Activated CD4-positive, alpha-beta memory T cell treated with anti-CD3 and anti-CD28 coated beads for 36 hours (primary cell): ENCODE results near the gene CTPS1. TPM values are rescaled to one million over a fixed set of nuclear protein-coding genes. Genes with fewer than 3 reads are reported as not detected.
A peak's percentile ranks its signal among the peaks of the same experiment; 100 is the strongest.

Experiments used
- CTCF ChIA-PET: fragments of 350-600 bp; sonication (Branson Sonifier 250); formaldehyde crosslinking; loops from one replicate; lab custom pipeline; 2021; ENCODE audit warnings: antibody characterized with exemption, inconsistent platforms; lab: Charles Lee
- POLR2A ChIA-PET: fragments of 350-600 bp; sonication (Branson Sonifier 250); formaldehyde crosslinking; loops from one replicate; lab custom pipeline; 2021; ENCODE audit warnings: antibody characterized with exemption; lab: Charles Lee
- DNase-seq: peaks from one replicate; pipeline ENCODE4 v3.0.0-alpha.2; 2020
- H3K27ac Mint-ChIP-seq: one replicate; pipeline ENCODE4 v1.8.0; 2021; ENCODE audit warnings: mixed read lengths
- H3K27me3 Mint-ChIP-seq: one replicate; pipeline ENCODE4 v1.8.0; 2021; ENCODE audit warnings: mixed read lengths
- H3K36me3 Mint-ChIP-seq: one replicate; pipeline ENCODE4 v1.8.0; 2021; ENCODE audit warnings: mixed read lengths
- H3K4me1 Mint-ChIP-seq: one replicate; pipeline ENCODE4 v1.8.0; 2021; ENCODE audit warnings: low read depth, mixed read lengths
- H3K4me3 Mint-ChIP-seq: one replicate; pipeline ENCODE4 v1.8.0; 2021; ENCODE audit warnings: mild to moderate bottlenecking, mixed read lengths
- H3K9me3 Mint-ChIP-seq: one replicate; pipeline ENCODE4 v1.8.0; 2021; ENCODE audit warnings: mixed read lengths
- intact Hi-C: fragments of 100-400 bp; cut with micrococcal nuclease; formaldehyde crosslinking; loops from one replicate; pipeline ENCODE4 v1.15.1; 2023
- total RNA-seq, 2 experiments: library from RNA; stranded (reverse); gene quantifications; one replicate each; pipeline ENCODE4 v1.2.3, GENCODE V29; 2021

CTPS1 gene
- total RNA-seq, 2 experiments from 2014 or later = 78.0 to 78.5 TPM

DNA sequence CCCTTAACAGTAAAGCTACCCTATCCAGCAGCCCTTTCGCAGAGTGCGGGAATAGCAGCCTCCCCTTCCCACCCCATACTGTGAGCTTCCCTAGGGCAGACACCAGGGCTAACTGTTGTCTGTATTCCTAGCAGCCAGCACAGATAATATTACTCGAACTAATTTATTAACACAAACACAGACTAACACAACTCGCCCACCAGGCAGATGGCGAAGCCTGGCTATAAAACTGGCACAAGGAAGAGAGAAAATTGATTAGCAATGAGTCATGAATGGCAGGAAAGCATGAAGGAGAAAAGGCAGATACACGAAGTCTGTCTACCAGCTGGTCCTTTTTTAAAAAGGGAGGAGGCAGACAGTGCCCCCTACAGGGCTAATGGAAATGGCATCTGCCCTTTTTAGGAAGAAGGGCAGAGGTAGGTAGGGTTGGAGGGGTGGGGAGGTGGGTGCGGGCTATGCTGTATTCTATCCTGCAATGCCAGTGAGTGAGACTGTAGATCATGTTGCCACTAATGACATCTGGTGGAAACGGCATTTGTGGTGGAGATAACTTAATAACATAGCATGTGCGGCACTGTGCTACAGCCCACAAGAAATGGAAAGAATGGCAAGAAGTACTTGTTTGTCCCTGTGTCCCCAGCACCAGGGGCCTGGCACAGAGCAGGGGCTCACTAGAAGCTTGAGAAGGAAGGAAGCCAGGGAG lies 30.6 kb upstream of the CTPS1 start:
- intact Hi-C loops = loop anchor here (1.0 kb wide), 2 partner anchors 99 to 337 kb away; no protein-coding TSS in a partner anchor
- Mint-ChIP-seq H3K27me3 (peaks cover 11% of the 10 kb centered on the region), H3K36me3 (no peaks in the 10 kb centered on the region), H3K9me3 (peaks cover 2% of the 10 kb centered on the region), H3K4me1 (peaks cover 8% of the 10 kb centered on the region), H3K4me3 (no peak overlapping the region), H3K27ac (peak overlapping the region; percentile 50)
- CTCF ChIA-PET = interaction anchor here (0.5 to 7.3 kb wide), 30 partner anchors 10 to 334 kb away, joined by 3 to 152 read pairs (median 4); partner anchors contain the start of genes CITED4, CTPS1 and NFYC
- peak; percentile 78 for DNase-seq
- POLR2A ChIA-PET = no interaction called here

DNA sequence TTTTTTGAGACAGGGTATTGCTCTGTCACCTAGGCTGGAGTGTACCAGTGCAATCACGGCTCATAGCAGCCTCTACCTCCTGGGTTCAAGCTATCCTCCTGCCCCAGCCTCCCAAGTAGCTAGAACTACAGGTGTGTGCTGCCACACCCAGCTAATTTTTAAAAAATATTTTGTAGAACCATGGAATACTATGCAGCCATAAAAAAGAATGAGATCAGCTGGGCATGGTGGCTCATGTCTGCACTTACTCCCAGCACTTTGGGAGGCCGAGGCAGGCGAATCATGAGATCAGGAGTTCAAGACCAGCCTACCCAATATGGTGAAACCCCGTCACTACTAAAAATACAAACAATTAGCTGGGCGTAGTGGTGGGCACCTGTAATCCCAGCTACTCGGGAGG lies 29.9 kb upstream of the CTPS1 start:
- intact Hi-C loops = loop anchor here (1.0 kb wide), 1 partner anchor 99 kb away; no protein-coding TSS in a partner anchor
- Mint-ChIP-seq H3K9me3 (peaks cover 2% of the 10 kb centered on the region), H3K4me3 (no peak overlapping the region), H3K36me3 (no peaks in the 10 kb centered on the region), H3K27ac (no peak overlapping the region), H3K4me1 (peaks cover 8% of the 10 kb centered on the region), H3K27me3 (peaks cover 17% of the 10 kb centered on the region)
- ChIA-PET POLR2A (interaction anchor here (0.7 kb wide), 1 partner anchor 176 kb away, joined by 3 read pairs; no protein-coding TSS in a partner anchor), CTCF (interaction anchor here (0.7 to 7.3 kb wide), 18 partner anchors 11 to 227 kb away, joined by 3 to 152 read pairs (median 4); no protein-coding TSS in a partner anchor)
- DNase-seq = no peak

- CTCF ChIA-PET = interaction anchor here (0.6 to 7.3 kb wide), 54 partner anchors 9 to 1419 kb away, joined by 3 to 152 read pairs (median 4); partner anchors contain the start of genes CITED4 and CTPS1
- Mint-ChIP-seq H3K36me3 (no peaks in the 10 kb centered on the region), H3K27ac (no peak overlapping the region), H3K4me1 (peaks cover 8% of the 10 kb centered on the region), H3K4me3 (no peak overlapping the region), H3K9me3 (no peaks in the 10 kb centered on the region), H3K27me3 (peaks cover 13% of the 10 kb centered on the region)
- DNase-seq = peak; percentile 73
- POLR2A ChIA-PET = no interaction called here
- intact Hi-C loops = loop anchor here (1.0 kb wide), 3 partner anchors 90 to 340 kb away; partner anchors contain the start of gene CITED4
Observed at GRCh38 chr1:40951943-40952743, 27.4 kb upstream of the CTPS1 start.

DNA sequence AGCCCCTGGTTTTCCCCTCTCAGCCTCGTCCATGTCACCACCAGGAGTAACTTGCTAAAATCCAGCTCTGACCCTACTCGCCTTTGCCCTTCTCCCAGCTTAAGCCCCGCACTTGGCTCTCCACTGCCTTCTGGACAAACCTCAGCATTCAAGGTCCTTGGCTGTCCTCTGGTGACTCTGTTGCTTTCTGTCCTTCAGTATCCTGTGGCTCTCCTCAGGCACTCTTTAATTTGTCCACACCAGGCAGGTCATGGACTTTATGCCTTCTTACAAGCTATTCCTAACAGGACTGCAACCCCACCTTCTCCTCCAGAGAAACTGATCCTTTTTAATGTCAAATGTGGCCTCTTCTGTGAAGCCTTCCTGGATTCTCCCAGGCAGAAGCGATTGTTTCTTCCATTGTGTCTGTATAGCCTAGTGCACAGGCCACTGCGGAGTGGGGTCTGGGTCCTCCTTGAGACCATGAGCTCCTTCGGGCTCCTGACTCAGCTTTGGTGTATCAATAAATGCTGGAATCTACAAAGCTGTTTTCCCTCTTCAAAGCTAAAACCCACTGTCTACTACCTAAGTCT lies 26.7 kb upstream of the CTPS1 start:
- intact Hi-C loops = loop anchor here (1.0 kb wide), 3 partner anchors 91 to 341 kb away; partner anchors contain the start of gene CITED4
- CTCF ChIA-PET = interaction anchor here (0.6 to 7.3 kb wide), 51 partner anchors 9 to 420 kb away, joined by 3 to 152 read pairs (median 4); partner anchors contain the start of genes CITED4 and CTPS1

DNA sequence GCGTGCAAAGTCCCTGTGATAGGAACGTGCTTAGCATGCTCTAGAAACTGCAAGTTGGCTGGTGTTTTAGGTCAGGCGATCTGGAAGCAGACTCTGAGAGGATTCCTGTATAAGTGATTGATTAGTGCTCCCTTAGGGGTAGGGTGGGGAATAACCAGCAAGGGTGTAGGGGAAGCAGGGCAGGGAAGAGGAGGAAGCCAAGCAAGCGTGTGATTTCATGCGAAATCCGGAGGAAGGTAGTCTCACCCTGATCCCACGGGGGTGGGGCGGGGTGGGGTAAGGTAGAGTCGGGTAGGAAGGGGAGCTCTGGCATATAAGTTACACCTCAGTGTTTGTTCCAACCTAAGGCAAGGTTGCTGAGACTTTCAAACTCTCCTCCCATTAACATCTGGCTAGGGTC lies 24.9 kb upstream of the CTPS1 start:
- POLR2A ChIA-PET = no interaction called here
- Mint-ChIP-seq H3K36me3 (no peaks in the 10 kb centered on the region), H3K27me3 (peaks cover 10% of the 10 kb centered on the region), H3K27ac (no peak overlapping the region), H3K4me1 (peaks cover 2% of the 10 kb centered on the region), H3K9me3 (no peaks in the 10 kb centered on the region), H3K4me3 (no peak overlapping the region)
- no peak for DNase-seq
- intact Hi-C loops = no loop called here
- CTCF ChIA-PET = interaction anchor here (1.1 to 6.4 kb wide), 4 partner anchors 77 to 104 kb away, joined by 4 to 152 read pairs (median 38); partner anchors contain the start of gene CITED4

More for the DNA sequence above, 26.7 kb upstream of the CTPS1 start:
- Mint-ChIP-seq H3K4me3 (no peak overlapping the region), H3K36me3 (no peaks in the 10 kb centered on the region), H3K27me3 (peaks cover 13% of the 10 kb centered on the region), H3K4me1 (peaks cover 8% of the 10 kb centered on the region), H3K27ac (no peak overlapping the region), H3K9me3 (no peaks in the 10 kb centered on the region)
- DNase-seq = no peak
- POLR2A ChIA-PET = no interaction called here

DNA sequence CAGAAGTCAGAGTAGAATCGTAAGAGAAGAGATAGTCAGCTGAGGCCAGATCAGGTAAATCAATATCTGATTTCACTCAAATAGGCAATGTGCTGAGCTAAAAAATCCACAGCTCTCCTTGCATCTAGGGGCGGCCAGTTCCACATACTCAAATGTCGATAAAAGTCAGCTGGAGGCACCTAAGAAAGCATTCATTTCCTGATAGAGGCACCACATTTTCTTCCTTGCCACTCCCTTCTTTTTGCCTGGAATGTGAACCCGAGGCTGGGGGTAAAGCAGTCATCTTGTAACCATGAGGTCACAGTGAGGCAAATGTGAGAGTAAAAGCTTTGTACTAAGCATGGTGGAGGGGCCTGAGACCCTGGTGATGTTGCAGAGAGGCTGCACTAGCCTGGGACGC lies 24.2 kb upstream of the CTPS1 start:
- peaks cover 10% of the 10 kb centered on the region for H3K27me3 Mint-ChIP-seq
- ChIA-PET POLR2A (no interaction called here), CTCF (interaction anchor here (1.1 kb wide), 2 partner anchors 105 to 182 kb away, joined by 3 to 4 read pairs; no protein-coding TSS in a partner anchor)
- H3K4me1 Mint-ChIP-seq = peaks cover 2% of the 10 kb centered on the region
- H3K36me3 Mint-ChIP-seq = no peaks in the 10 kb centered on the region
- no peak overlapping the region for H3K27ac Mint-ChIP-seq
- no peak overlapping the region for H3K4me3 Mint-ChIP-seq
- DNase-seq = no peak
- H3K9me3 Mint-ChIP-seq = no peaks in the 10 kb centered on the region
- intact Hi-C loops = no loop called here

DNA sequence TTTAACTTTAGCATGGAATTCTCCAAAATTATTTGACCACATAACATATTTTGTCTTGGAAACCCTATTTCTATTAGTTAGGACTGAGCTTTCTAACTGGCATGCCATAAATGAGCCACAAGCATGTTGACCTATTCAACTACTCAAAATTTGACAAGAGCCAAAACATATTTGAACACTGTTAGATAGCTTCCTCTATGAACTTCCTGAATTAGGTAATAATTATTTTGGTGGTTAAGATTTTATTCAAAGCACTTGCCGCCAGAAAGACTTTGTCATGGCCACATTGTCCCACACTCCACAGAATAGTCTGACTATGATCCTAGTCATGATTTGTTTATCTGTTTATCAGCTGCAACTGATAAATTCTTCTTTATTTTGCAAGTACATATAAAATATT lies 23.1 kb upstream of the CTPS1 start:
- no peaks in the 10 kb centered on the region for H3K36me3 Mint-ChIP-seq
- no peak overlapping the region for H3K27ac Mint-ChIP-seq
- intact Hi-C loops = no loop called here
- ChIA-PET POLR2A (no interaction called here), CTCF (interaction anchor here (1.1 kb wide), 1 partner anchor 183 kb away, joined by 3 read pairs; no protein-coding TSS in a partner anchor)
- no peaks in the 10 kb centered on the region for H3K9me3 Mint-ChIP-seq
- no peak for DNase-seq
- peaks cover 10% of the 10 kb centered on the region for H3K27me3 Mint-ChIP-seq
- no peak overlapping the region for H3K4me3 Mint-ChIP-seq
- H3K4me1 Mint-ChIP-seq = peaks cover 2% of the 10 kb centered on the region

GRCh38 chr1:40958210-40958609 lies 21.3 kb upstream of the CTPS1 start:
- CTCF ChIA-PET = no interaction called here
- Mint-ChIP-seq H3K9me3 (no peaks in the 10 kb centered on the region), H3K27ac (no peak overlapping the region)

GRCh38 chr1:40965531-40965930 lies 14.0 kb upstream of the CTPS1 start:
- intact Hi-C loops = no loop called here
- H3K4me3 Mint-ChIP-seq = no peak overlapping the region
- CTCF ChIA-PET = interaction anchor here (0.8 to 2.4 kb wide), 4 partner anchors 13 to 33 kb away, joined by 3 to 9 read pairs (median 6); no protein-coding TSS in a partner anchor
- H3K36me3 Mint-ChIP-seq = no peaks in the 10 kb centered on the region
- no peak overlapping the region for H3K27ac Mint-ChIP-seq
- no peaks in the 10 kb centered on the region for H3K4me1 Mint-ChIP-seq
- no peaks in the 10 kb centered on the region for H3K27me3 Mint-ChIP-seq
- no peaks in the 10 kb centered on the region for H3K9me3 Mint-ChIP-seq
- POLR2A ChIA-PET = no interaction called here
- DNase-seq = no peak

More at GRCh38 chr1:40958210-40958609, 21.3 kb upstream of the CTPS1 start:
- Mint-ChIP-seq H3K36me3 (no peaks in the 10 kb centered on the region), H3K4me3 (no peak overlapping the region), H3K4me1 (no peaks in the 10 kb centered on the region), H3K27me3 (peaks cover 8% of the 10 kb centered on the region)
- POLR2A ChIA-PET = interaction anchor here (0.6 kb wide), 1 partner anchor 313 kb away, joined by 3 read pairs; no protein-coding TSS in a partner anchor
- intact Hi-C loops = no loop called here
- no peak for DNase-seq

- POLR2A ChIA-PET = no interaction called here
Observed at GRCh38 chr1:40966417-40966816, 13.1 kb upstream of the CTPS1 start.

GRCh38 chr1:40969445-40969844 lies 10.1 kb upstream of the CTPS1 start:
- CTCF ChIA-PET = interaction anchor here (0.7 to 1.0 kb wide), 2 partner anchors 17 to 21 kb away, joined by 3 read pairs; no protein-coding TSS in a partner anchor
- H3K27ac Mint-ChIP-seq = no peak overlapping the region
- intact Hi-C loops = no loop called here
- H3K27me3 Mint-ChIP-seq = no peaks in the 10 kb centered on the region
- H3K9me3 Mint-ChIP-seq = no peaks in the 10 kb centered on the region
- H3K4me3 Mint-ChIP-seq = no peak overlapping the region
- no peak for DNase-seq
- peaks cover 6% of the 10 kb centered on the region for H3K4me1 Mint-ChIP-seq
- H3K36me3 Mint-ChIP-seq = no peaks in the 10 kb centered on the region
- POLR2A ChIA-PET = no interaction called here

More at GRCh38 chr1:40966417-40966816, 13.1 kb upstream of the CTPS1 start:
- no peak overlapping the region for H3K27ac Mint-ChIP-seq
- CTCF ChIA-PET = interaction anchor here (0.8 to 1.8 kb wide), 3 partner anchors 16 to 34 kb away, joined by 3 to 7 read pairs (median 5); no protein-coding TSS in a partner anchor
- H3K27me3 Mint-ChIP-seq = no peaks in the 10 kb centered on the region
- no peak for DNase-seq
- no peak overlapping the region for H3K4me3 Mint-ChIP-seq
- intact Hi-C loops = no loop called here
- no peaks in the 10 kb centered on the region for H3K36me3 Mint-ChIP-seq
- H3K4me1 Mint-ChIP-seq = no peaks in the 10 kb centered on the region
- H3K9me3 Mint-ChIP-seq = no peaks in the 10 kb centered on the region
